ENCODE data around the gene CD81.

Gene CD81

GRCh38 chr11:2409611-2410468, 32.7 kb downstream of the CD81 start:
- Histone ChIP-seq H3K4me2 (ENCODE audit: low read depth, low read length, poor library complexity, severe bottlenecking) (no peak overlapping the region), H3K9me2 (replicated peaks; ENCODE audit: insufficient read depth, low read length) (no peaks in the 10 kb centered on the region), H3K27ac (ENCODE audit: low read depth, low read length) (no peak overlapping the region), H3K9ac (ENCODE audit: low read length) (no peak overlapping the region), H3F3A (ENCODE audit: insufficient read depth) (no peaks in the 10 kb centered on the region), H3K4me3 (ENCODE audit: insufficient read depth, low read length, poor library complexity, severe bottlenecking) (no peak overlapping the region), H3K9me3 (ENCODE audit: insufficient read depth, low read length) (no peaks in the 10 kb centered on the region), H4K20me1 (ENCODE audit: low read depth, low read length) (no peaks in the 10 kb centered on the region), H3K79me2 (ENCODE audit: insufficient read depth, low read length) (no peaks in the 10 kb centered on the region), H2AFZ (ENCODE audit: low read depth, low read length, severe bottlenecking) (no peak overlapping the region), H3K36me3 (ENCODE audit: low read length) (no peaks in the 10 kb centered on the region), H3K27me3 (ENCODE audit: low read length) (no peaks in the 10 kb centered on the region)
- TF ChIP-seq EZH2phosphoT487 (conservative IDR thresholded peaks at IDR 0.05; ENCODE audit: low read length), result no peak
- TF ChIP-seq, protein P1, sequence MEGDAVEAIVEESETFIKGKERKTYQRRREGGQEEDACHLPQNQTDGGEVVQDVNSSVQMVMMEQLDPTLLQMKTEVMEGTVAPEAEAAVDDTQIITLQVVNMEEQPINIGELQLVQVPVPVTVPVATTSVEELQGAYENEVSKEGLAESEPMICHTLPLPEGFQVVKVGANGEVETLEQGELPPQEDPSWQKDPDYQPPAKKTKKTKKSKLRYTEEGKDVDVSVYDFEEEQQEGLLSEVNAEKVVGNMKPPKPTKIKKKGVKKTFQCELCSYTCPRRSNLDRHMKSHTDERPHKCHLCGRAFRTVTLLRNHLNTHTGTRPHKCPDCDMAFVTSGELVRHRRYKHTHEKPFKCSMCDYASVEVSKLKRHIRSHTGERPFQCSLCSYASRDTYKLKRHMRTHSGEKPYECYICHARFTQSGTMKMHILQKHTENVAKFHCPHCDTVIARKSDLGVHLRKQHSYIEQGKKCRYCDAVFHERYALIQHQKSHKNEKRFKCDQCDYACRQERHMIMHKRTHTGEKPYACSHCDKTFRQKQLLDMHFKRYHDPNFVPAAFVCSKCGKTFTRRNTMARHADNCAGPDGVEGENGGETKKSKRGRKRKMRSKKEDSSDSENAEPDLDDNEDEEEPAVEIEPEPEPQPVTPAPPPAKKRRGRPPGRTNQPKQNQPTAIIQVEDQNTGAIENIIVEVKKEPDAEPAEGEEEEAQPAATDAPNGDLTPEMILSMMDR (IDR thresholded peaks at IDR 0.05; ENCODE audit: insufficient read depth, low read length, poor library complexity, severe bottlenecking), result no peak

DNA sequence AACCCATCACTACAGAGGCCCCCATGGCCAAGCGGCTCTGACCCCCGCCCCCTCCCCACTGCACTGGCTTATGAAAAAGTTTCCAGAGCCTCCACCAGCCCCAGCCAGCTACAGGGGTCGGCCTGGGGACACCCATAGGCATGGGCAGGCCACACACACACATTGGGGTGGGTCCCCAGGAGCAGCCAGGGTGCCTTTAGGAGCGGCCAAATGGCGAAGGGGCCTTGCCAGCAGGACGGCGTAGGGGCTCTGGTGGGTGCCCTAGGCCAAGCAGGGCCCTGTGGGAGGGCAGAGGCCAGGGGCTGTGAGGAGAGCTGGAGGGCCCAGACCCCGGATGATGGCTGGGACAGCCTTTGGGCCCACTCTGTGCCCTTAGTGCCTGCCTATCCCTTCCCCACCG, 33.5 kb downstream of the CD81 start:
- no peaks in the 10 kb centered on the region for H3K79me2 ChIP-seq (ENCODE audit: insufficient read depth, low read length)
- H3K27ac ChIP-seq (ENCODE audit: low read depth, low read length), result no peak overlapping the region
- H3K9ac ChIP-seq (ENCODE audit: low read length), result no peak overlapping the region
- H3K9me3 ChIP-seq (ENCODE audit: insufficient read depth, low read length), result no peaks in the 10 kb centered on the region
- H3K27me3 ChIP-seq (ENCODE audit: low read length), result no peaks in the 10 kb centered on the region
- H4K20me1 ChIP-seq (ENCODE audit: low read depth, low read length), result no peaks in the 10 kb centered on the region
- H3F3A ChIP-seq (ENCODE audit: insufficient read depth), result no peaks in the 10 kb centered on the region
- H2AFZ ChIP-seq (ENCODE audit: low read depth, low read length, severe bottlenecking), result no peak overlapping the region
- H3K4me2 ChIP-seq (ENCODE audit: low read depth, low read length, poor library complexity, severe bottlenecking), result no peak overlapping the region
- no peak overlapping the region for H3K4me3 ChIP-seq (ENCODE audit: insufficient read depth, low read length, poor library complexity, severe bottlenecking)
- H3K36me3 ChIP-seq (ENCODE audit: low read length), result no peaks in the 10 kb centered on the region
- H3K9me2 ChIP-seq (replicated peaks; ENCODE audit: insufficient read depth, low read length), result no peaks in the 10 kb centered on the region
- TF ChIP-seq EZH2phosphoT487 (conservative IDR thresholded peaks at IDR 0.05; ENCODE audit: low read length), result no peak
- TF ChIP-seq, protein P1 (IDR thresholded peaks at IDR 0.05; ENCODE audit: insufficient read depth, low read length, poor library complexity, severe bottlenecking), result no peak

DNA sequence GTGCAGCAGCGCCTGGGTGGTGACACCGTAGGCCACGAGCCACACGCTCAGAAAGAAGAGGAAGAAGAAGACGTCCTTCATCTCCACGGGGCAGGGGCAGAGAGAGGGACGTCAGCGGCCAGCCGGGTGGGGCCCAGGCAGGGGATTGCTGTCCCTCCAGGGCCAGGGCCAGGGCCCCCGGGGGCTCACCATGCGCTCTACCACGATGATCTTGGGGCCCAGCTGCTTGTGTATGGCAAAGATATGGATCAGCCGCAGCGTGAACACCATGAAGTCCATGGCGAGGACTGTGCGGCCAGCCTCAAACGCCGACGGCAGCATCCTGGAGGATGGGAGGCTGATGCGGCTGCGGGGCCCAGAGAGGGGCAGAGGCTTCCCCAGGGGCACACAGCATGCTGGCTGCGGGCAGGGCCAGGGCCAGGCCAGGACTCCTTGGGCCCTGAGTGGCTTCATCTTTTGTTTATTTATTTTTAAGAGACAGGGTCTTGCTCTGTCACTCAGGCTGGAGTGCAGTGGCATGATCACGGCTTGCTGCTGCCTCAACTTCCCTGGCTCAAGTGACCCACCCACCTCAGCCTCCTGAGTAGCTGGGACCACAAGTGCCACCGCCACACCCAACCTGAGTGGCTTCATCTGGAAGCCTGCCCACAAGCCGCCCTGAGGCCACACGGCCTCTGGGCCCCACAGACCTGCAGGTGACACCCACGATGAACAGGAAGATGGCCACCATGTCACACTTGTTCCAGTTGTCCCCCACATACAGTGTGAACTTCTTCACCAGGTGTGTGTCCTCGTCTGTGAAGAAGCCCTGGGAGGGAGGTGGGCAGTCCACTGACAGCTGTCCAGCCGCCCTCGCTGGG, 34.6 kb downstream of the CD81 start:
- H3K27ac ChIP-seq (ENCODE audit: low read depth, low read length), result no peak overlapping the region
- no peak overlapping the region for H2AFZ ChIP-seq (ENCODE audit: low read depth, low read length, severe bottlenecking)
- no peaks in the 10 kb centered on the region for H4K20me1 ChIP-seq (ENCODE audit: low read depth, low read length)
- H3K27me3 ChIP-seq (ENCODE audit: low read length), result no peaks in the 10 kb centered on the region
- no peaks in the 10 kb centered on the region for H3K36me3 ChIP-seq (ENCODE audit: low read length)
- H3K9me3 ChIP-seq (ENCODE audit: insufficient read depth, low read length), result no peaks in the 10 kb centered on the region
- TF ChIP-seq EZH2phosphoT487 (conservative IDR thresholded peaks at IDR 0.05; ENCODE audit: low read length), result no peak
- TF ChIP-seq, protein P1 (IDR thresholded peaks at IDR 0.05; ENCODE audit: insufficient read depth, low read length, poor library complexity, severe bottlenecking), result no peak
- no peaks in the 10 kb centered on the region for H3K9me2 ChIP-seq (replicated peaks; ENCODE audit: insufficient read depth, low read length)
- no peaks in the 10 kb centered on the region for H3F3A ChIP-seq (ENCODE audit: insufficient read depth)
- no peaks in the 10 kb centered on the region for H3K79me2 ChIP-seq (ENCODE audit: insufficient read depth, low read length)
- no peak overlapping the region for H3K4me2 ChIP-seq (ENCODE audit: low read depth, low read length, poor library complexity, severe bottlenecking)
- no peak overlapping the region for H3K9ac ChIP-seq (ENCODE audit: low read length)
- no peak overlapping the region for H3K4me3 ChIP-seq (ENCODE audit: insufficient read depth, low read length, poor library complexity, severe bottlenecking)

Data from SU-DHL-6 (cell line).